ENCODE measurements around the gene RBSN. TPM values are rescaled to one million over a fixed set of nuclear protein-coding genes. Genes with fewer than 3 reads are reported as not detected.
A peak's percentile ranks its signal among the peaks of the same experiment; 100 is the strongest.

RBSN gene
- total RNA-seq, 3 donors from 2014 or later (not counting 1 experiment from before 2014, with no cell fraction given) = 27.6 to 34.4 (median 29.4) TPM

DNA sequence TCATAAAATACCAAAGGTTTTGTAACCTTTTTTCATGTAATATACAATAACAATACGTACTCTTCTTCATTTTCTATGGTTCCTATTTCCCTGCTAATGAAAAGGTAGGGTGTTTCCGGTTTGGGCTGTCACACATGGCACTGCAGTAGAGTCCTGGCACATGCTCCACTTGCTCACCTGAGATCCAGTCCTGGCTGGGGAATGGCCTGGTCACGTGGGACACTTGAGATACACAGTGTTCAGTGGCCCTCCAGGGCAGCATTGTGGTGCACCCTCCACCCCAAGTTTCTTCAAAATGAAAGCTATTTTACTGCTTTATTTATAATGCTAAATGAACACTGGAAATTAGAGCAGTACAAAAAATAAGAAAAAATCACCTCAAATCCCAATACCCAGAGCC, 57.0 kb downstream of the RBSN start:
- H3K27me3 ChIP-seq (ENCODE audit: control insufficient read depth, insufficient read depth, low read length) = no peaks in the 10 kb centered on the region
- H3K9me3 ChIP-seq (ENCODE audit: control insufficient read depth, insufficient read depth, low read length) = no peaks in the 10 kb centered on the region
- ATAC-seq = no peak
- no peaks in the 10 kb centered on the region for H3K27me3 Mint-ChIP-seq (ENCODE audit: low read depth in 2 of 2)
- WGBS (ENCODE audit: insufficient coverage) = 84% methylated on average over 2 of the region's 3 CpGs
- H3K27ac ChIP-seq (ENCODE audit: low read length) = no peak overlapping the region
- DNase-seq = no peak
- no peak overlapping the region for H3K4me3 ChIP-seq (ENCODE audit: low read length)
- TF ChIP-seq, protein P1, sequence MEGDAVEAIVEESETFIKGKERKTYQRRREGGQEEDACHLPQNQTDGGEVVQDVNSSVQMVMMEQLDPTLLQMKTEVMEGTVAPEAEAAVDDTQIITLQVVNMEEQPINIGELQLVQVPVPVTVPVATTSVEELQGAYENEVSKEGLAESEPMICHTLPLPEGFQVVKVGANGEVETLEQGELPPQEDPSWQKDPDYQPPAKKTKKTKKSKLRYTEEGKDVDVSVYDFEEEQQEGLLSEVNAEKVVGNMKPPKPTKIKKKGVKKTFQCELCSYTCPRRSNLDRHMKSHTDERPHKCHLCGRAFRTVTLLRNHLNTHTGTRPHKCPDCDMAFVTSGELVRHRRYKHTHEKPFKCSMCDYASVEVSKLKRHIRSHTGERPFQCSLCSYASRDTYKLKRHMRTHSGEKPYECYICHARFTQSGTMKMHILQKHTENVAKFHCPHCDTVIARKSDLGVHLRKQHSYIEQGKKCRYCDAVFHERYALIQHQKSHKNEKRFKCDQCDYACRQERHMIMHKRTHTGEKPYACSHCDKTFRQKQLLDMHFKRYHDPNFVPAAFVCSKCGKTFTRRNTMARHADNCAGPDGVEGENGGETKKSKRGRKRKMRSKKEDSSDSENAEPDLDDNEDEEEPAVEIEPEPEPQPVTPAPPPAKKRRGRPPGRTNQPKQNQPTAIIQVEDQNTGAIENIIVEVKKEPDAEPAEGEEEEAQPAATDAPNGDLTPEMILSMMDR (IDR thresholded peaks at IDR 0.05) = no peak
- no peaks in the 10 kb centered on the region for H3K4me1 Mint-ChIP-seq
- peaks cover 9% of the 10 kb centered on the region for H3K36me3 Mint-ChIP-seq
- H3K4me3 Mint-ChIP-seq = no peak overlapping the region
- H3K36me3 ChIP-seq (ENCODE audit: control insufficient read depth, insufficient read depth, low read length) = peaks cover 83% of the 10 kb centered on the region
- intact Hi-C loops (cut with micrococcal nuclease) = no loop called here
- H3K4me1 ChIP-seq (ENCODE audit: control insufficient read depth, insufficient read depth, low read length) = no peaks in the 10 kb centered on the region
- peak overlapping the region; percentile 16 to 78 for H3K27ac Mint-ChIP-seq
- H3K9me3 Mint-ChIP-seq = no peaks in the 10 kb centered on the region

DNA sequence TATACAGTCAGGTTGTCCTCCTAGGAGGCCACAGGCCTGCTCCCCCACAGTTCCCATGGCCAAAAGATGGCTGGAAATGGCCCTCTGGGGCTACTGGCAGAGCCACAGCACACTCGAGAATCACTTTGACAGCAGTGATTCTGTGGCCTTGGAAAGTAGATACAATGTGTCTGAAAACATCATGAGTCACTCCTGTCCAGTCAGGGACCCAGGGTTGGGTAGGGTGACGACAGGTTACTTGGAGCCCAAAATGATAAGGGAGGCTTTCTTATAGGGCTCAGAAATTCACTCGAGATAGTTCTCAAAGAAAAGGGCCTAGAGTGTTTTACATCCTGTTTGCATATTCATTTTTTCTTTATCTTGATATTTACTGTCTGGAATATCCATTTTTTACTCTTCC, 58.1 kb downstream of the RBSN start:
- intact Hi-C loops (cut with micrococcal nuclease) = no loop called here
- H3K4me3 Mint-ChIP-seq = no peak overlapping the region
- Histone ChIP-seq H3K4me3 (ENCODE audit: low read length) (no peak overlapping the region), H3K27ac (ENCODE audit: low read length) (no peak overlapping the region), H3K9me3 (ENCODE audit: control insufficient read depth, insufficient read depth, low read length) (no peaks in the 10 kb centered on the region), H3K4me1 (ENCODE audit: control insufficient read depth, insufficient read depth, low read length) (no peaks in the 10 kb centered on the region), H3K27me3 (ENCODE audit: control insufficient read depth, insufficient read depth, low read length) (no peaks in the 10 kb centered on the region), H3K36me3 (ENCODE audit: control insufficient read depth, insufficient read depth, low read length) (peaks cover 76% of the 10 kb centered on the region)
- H3K9me3 Mint-ChIP-seq = no peaks in the 10 kb centered on the region
- H3K36me3 Mint-ChIP-seq = peaks cover 9% of the 10 kb centered on the region
- H3K27ac Mint-ChIP-seq = no peak overlapping the region
- DNase-seq = no peak
- no peak for ATAC-seq
- 98% methylated on average over 2 of the region's 3 CpGs for WGBS (ENCODE audit: insufficient coverage)
- H3K4me1 Mint-ChIP-seq = no peaks in the 10 kb centered on the region
- no peaks in the 10 kb centered on the region for H3K27me3 Mint-ChIP-seq (ENCODE audit: low read depth in 2 of 2)
- TF ChIP-seq, protein P1 (IDR thresholded peaks at IDR 0.05) = no peak

DNA sequence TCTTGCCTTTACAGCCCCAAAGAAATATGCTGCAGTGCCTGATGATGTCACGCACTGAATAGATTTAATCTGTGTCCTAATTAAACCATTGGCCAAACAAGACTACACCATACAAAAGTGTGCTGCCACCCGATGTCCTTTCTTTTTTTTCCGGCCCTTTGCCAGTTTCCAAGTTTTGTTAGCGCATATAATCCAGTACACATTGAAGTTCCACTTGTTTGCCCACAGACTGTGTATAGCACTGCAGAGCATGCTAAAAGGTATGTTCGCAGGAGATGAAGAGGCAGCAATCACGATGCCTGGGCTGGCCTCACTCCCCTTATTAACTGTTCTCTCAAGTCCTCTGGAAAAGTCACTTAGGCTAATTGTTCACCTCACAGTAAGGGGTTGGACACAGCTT, 60.6 kb downstream of the RBSN start:
- Histone ChIP-seq H3K4me1 (ENCODE audit: control insufficient read depth, insufficient read depth, low read length) (no peaks in the 10 kb centered on the region), H3K9me3 (ENCODE audit: control insufficient read depth, insufficient read depth, low read length) (no peaks in the 10 kb centered on the region), H3K36me3 (ENCODE audit: control insufficient read depth, insufficient read depth, low read length) (peaks cover 73% of the 10 kb centered on the region), H3K27ac (ENCODE audit: low read length) (no peak overlapping the region), H3K27me3 (ENCODE audit: control insufficient read depth, insufficient read depth, low read length) (no peaks in the 10 kb centered on the region), H3K4me3 (ENCODE audit: low read length) (no peak overlapping the region)
- Mint-ChIP-seq H3K27ac (no peak overlapping the region), H3K4me3 (no peak overlapping the region), H3K36me3 (peaks cover 9% of the 10 kb centered on the region), H3K4me1 (no peaks in the 10 kb centered on the region), H3K27me3 (ENCODE audit: low read depth in 2 of 2) (no peaks in the 10 kb centered on the region), H3K9me3 (no peaks in the 10 kb centered on the region)
- intact Hi-C loops (cut with micrococcal nuclease) = no loop called here
- ATAC-seq (no peak), DNase-seq (no peak)
- TF ChIP-seq, protein P1 (IDR thresholded peaks at IDR 0.05) = no peak
- 96% methylated on average over 6 of the region's 6 CpGs for WGBS (ENCODE audit: insufficient coverage)

DNA sequence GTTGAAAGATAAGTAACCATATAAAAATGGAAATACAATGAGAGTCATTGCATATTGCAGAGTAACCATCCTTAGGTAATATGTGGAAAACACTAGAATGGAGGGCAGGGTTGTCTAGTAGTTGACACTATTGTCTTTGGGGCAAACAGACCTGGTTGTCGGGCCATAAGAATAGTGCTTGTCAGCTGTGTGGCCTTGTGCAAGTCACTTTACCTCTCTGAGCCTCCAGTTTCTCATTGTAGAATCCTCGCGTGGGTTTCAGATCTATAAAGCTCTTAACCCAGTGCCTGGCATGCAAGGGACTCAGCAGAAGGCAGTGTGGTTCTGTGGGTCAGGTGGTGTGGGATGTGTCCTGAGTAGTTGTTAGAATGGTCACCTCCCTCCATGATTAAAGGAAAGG, 65.8 kb downstream of the RBSN start:
- H3K9me3 Mint-ChIP-seq = no peaks in the 10 kb centered on the region
- Histone ChIP-seq H3K4me1 (ENCODE audit: control insufficient read depth, insufficient read depth, low read length) (no peaks in the 10 kb centered on the region), H3K9me3 (ENCODE audit: control insufficient read depth, insufficient read depth, low read length) (no peaks in the 10 kb centered on the region), H3K27ac (ENCODE audit: low read length) (no peak overlapping the region), H3K4me3 (ENCODE audit: low read length) (no peak overlapping the region), H3K36me3 (ENCODE audit: control insufficient read depth, insufficient read depth, low read length) (peaks cover 73% of the 10 kb centered on the region), H3K27me3 (ENCODE audit: control insufficient read depth, insufficient read depth, low read length) (no peaks in the 10 kb centered on the region)
- H3K27ac Mint-ChIP-seq = no peak overlapping the region
- TF ChIP-seq, protein P1 (IDR thresholded peaks at IDR 0.05) = no peak
- 89% methylated on average over 3 of the region's 3 CpGs for WGBS (ENCODE audit: insufficient coverage)
- no peaks in the 10 kb centered on the region for H3K4me1 Mint-ChIP-seq
- H3K27me3 Mint-ChIP-seq (ENCODE audit: low read depth in 2 of 2) = no peaks in the 10 kb centered on the region
- ATAC-seq (no peak), DNase-seq (no peak)
- H3K36me3 Mint-ChIP-seq = peaks cover 6% of the 10 kb centered on the region
- no peak overlapping the region for H3K4me3 Mint-ChIP-seq
- intact Hi-C loops (cut with micrococcal nuclease) = no loop called here
